ENCODE measurements around the gene XCL1.
A peak's percentile ranks its signal among the peaks of the same experiment; 100 is the strongest.

XCL1 gene

GRCh38 chr1:168614235-168614634 lies 37.8 kb downstream of the XCL1 start:
- no peak for TF ChIP-seq GATA3 (IDR thresholded peaks at IDR 0.05; ENCODE audit: low read depth, low read length)
- TF ChIP-seq GATA2 (IDR thresholded peaks at IDR 0.05; ENCODE audit: low read depth, low read length): peak; percentile 38; the same call in 1 of the 2 replicates

DNA sequence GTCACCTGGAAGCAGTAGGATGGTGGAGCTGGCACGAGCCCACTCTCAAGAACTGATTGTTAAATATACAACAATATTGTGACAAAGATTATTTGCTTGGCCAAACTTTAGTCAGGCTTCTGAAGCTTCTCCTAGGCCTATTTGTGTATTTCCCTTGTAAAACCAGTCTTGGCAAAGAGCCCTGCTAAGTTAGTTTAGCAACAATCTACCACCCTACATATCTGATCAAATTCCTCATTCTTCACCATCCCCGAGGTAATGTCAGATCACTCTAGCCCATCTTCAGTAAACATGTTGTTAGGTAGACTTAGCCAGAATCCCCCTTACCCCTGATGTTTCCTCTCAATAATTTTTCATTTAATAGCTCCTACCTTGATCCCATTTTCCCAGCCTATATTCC lies 39.6 kb downstream of the XCL1 start:
- TF ChIP-seq GATA2 (IDR thresholded peaks at IDR 0.05; ENCODE audit: low read depth, low read length): no peak
- TF ChIP-seq GATA3 (IDR thresholded peaks at IDR 0.05; ENCODE audit: low read depth, low read length): no peak

- no peak for TF ChIP-seq GATA3 (IDR thresholded peaks at IDR 0.05; ENCODE audit: low read depth, low read length)
- no peak for TF ChIP-seq GATA2 (IDR thresholded peaks at IDR 0.05; ENCODE audit: low read depth, low read length)
These were observed 41.8 kb downstream of the XCL1 start for GRCh38 chr1:168617974-168618750.

DNA sequence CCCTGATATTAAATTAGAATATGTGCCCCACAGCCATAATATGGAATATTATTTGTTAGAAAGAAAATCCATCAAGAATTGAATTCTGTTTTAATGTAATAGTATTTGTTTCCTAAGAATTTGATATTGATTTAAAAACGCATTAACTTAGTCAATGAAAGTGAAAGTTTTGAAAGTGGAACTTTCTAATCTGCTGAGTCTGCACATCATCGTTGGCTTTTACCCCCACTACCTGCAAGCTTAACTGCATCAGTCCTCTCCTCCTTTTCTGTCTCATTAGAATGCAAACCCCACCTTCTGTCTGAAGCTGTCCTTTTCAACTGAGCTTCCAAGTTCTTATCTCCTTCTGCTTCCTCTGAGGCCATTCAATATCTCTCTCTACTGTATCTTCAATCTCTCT lies 42.5 kb downstream of the XCL1 start:
- TF ChIP-seq GATA3 (IDR thresholded peaks at IDR 0.05; ENCODE audit: low read depth, low read length) (no peak), GATA2 (IDR thresholded peaks at IDR 0.05; ENCODE audit: low read depth, low read length) (no peak)

DNA sequence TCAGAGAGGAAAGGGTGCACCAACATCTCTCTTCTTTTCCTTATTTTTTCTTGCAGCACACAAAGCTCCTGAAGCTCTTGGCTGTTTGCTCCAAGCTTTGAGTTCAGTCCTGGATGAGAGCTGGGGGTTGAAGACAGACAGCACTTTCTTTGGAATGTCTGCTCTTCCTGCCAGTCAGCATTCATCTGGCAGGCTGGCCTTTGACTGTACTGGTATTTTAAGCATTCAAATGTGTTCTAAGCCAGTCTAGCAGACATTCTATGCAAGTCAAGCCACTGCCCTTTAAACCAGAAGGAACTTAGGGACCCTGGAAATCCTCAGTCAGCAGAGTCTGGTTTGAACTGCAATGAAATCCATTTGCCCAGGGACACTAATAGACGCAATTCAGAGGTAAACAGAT lies 45.0 kb downstream of the XCL1 start:
- TF ChIP-seq GATA3 (IDR thresholded peaks at IDR 0.05; ENCODE audit: low read depth, low read length) (no peak), GATA2 (IDR thresholded peaks at IDR 0.05; ENCODE audit: low read depth, low read length) (no peak)

GRCh38 chr1:168623003-168623828 lies 46.8 kb downstream of the XCL1 start:
- no peak for TF ChIP-seq GATA2 (IDR thresholded peaks at IDR 0.05; ENCODE audit: low read depth, low read length)
- TF ChIP-seq GATA3 (IDR thresholded peaks at IDR 0.05; ENCODE audit: low read depth, low read length): no peak

DNA sequence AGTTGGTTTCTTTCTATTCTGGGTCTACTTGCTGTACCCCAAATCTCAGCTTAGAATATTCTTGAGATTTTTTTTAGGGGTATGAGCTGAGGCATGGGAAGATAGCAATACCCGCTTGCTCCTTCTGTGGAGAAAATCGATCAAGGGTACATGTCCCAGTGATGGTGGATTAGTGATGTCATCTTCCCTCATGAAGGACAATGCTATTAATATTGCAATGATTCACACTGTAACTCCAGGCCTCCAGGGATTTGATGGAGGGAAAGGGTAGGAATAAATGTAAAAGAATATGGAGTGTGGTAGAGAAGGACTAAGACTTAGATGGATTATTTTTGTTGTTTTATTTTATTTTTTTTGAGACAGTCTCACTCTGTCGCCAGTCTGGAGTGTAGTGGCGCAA lies 47.4 kb downstream of the XCL1 start:
- TF ChIP-seq GATA3 (IDR thresholded peaks at IDR 0.05; ENCODE audit: low read depth, low read length): no peak
- TF ChIP-seq GATA2 (IDR thresholded peaks at IDR 0.05; ENCODE audit: low read depth, low read length): no peak

DNA sequence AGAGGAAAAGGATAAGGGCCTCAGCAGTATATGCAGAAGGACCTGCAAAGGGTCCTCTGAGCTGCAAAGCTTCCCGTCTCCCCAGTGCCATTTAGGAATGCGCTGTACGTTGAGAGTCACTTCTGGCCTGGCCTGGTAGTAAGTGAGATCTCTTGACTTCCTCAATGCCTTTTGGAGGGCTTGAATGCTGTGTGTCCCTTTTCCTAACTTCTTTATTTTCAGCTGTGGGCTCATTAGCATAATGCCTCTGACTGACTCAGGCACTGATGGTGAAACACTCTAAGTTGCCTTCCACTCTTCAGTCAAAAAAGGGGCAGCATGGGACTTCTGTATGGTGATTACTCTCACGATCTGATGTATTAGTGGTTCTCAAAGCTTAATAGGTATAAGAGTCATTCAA lies 49.9 kb downstream of the XCL1 start:
- TF ChIP-seq GATA2 (IDR thresholded peaks at IDR 0.05; ENCODE audit: low read depth, low read length): no peak
- TF ChIP-seq GATA3 (IDR thresholded peaks at IDR 0.05; ENCODE audit: low read depth, low read length): no peak

DNA sequence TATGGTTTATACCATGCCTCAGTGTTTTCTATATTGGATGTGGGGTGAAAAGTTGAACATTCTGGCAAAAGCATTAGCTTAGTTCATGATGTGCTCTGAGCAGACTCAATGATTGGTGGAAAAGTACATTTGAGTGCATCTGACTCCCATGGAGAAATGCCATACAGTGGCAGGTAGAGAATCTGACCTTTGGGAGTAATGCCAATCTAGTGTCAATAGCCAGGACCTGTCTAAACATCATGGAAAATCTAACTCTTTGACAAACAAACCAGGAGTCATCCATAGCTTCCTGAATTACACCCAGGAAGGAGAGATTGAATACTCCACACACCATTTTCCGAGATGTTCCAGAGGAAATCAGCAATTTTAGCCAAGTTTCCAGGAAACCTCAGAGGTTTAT lies 51.0 kb downstream of the XCL1 start:
- TF ChIP-seq GATA2 (IDR thresholded peaks at IDR 0.05; ENCODE audit: low read depth, low read length): no peak
- TF ChIP-seq GATA3 (IDR thresholded peaks at IDR 0.05; ENCODE audit: low read depth, low read length): no peak

DNA sequence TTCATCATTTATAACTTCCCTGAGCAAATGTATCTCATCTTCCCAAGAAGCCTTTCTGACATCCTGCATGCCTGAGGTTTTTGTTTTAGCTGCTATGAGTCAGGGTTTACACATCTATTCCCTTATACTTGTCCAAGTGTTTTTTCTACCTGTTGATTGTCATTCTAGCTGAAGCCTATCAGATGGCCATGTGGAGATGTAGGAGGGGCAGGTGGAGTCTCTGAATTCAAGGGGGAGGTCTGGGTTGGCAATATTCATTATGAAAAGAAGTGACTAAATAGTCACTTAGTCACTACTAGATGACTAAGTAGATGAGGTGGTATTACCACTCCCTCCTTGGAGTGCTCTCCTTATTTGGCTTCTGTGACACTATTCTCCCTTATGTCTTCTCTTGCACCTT lies 52.4 kb downstream of the XCL1 start:
- TF ChIP-seq GATA2 (IDR thresholded peaks at IDR 0.05; ENCODE audit: low read depth, low read length): no peak
- no peak for TF ChIP-seq GATA3 (IDR thresholded peaks at IDR 0.05; ENCODE audit: low read depth, low read length)

DNA sequence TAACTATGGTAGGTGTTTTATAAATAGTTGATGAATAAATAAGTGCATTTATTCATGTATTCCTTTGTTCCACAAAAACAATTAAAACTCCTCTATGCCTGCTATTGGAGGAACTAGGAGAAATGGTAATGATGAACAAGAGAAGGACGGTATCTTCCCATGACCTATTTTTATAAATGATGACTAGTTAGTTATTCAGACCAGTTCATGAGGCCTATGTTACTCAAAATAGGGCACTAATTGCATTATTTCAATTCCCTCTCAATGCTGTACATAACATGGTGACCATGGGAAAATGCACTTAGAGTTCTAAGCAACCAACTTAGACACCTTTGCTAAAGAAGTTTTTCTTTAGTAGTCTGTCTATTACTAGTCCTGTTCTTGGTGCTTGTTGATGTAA lies 53.1 kb downstream of the XCL1 start:
- no peak for TF ChIP-seq GATA3 (IDR thresholded peaks at IDR 0.05; ENCODE audit: low read depth, low read length)
- TF ChIP-seq GATA2 (IDR thresholded peaks at IDR 0.05; ENCODE audit: low read depth, low read length): no peak
